Vagina (tissue), 2 donors: ENCODE results near the gene NT5C3A. TPM values are rescaled to one million over a fixed set of nuclear protein-coding genes. Genes with fewer than 3 reads are reported as not detected.
"Not testable (repeated sequence)": the region's sequence is repeated elsewhere in the genome, so short reads cannot be mapped to it uniquely, and the experiment has no call there.

Experiments
- DNase-seq, 2 donors: peaks; one replicate each; pipeline ENCODE4 v3.0.0-alpha.2; 2017; ENCODE audit errors: extremely low spot score in 2 of 2
- H3K27ac ChIP-seq: fragments of 200-600 bp; sonication (generic); one replicate; pipeline ENCODE4 v1.5.1; 2019
- H3K27me3 ChIP-seq: fragments of 200-600 bp; sonication (generic); one replicate; pipeline ENCODE4 v1.5.1; 2019
- H3K36me3 ChIP-seq, 2 donors: fragments of 200-600 bp; sonication (generic); one replicate each; pipeline ENCODE4 v1.5.1; 2017 to 2019
- H3K4me1 ChIP-seq: fragments of 200-600 bp; sonication (generic); one replicate; pipeline ENCODE4 v1.5.1; 2019
- H3K4me3 ChIP-seq, 2 donors: fragments of 200-600 bp; sonication (generic); 1 replicate in 1 of 2; 2 replicates in 1 of 2; pipeline ENCODE4 v1.5.1; 2016 to 2019
- H3K9me3 ChIP-seq: fragments of 200-600 bp; sonication (generic); one replicate; pipeline ENCODE4 v1.5.1; 2019
- CTCF ChIP-seq, 3 experiments: fragments of 450-650 bp in 2 of 3; fragments of 200-600 bp in 1 of 3; sonication (generic) in 1 of 3; IDR thresholded peaks; one replicate each; pipeline ENCODE4 v1.5.1; 2017 to 2019; ENCODE audit warnings: antibody characterized with exemption in 3 of 3, mild to moderate bottlenecking in 2 of 3, moderate library complexity in 2 of 3
- POLR2A ChIP-seq, 2 donors: fragments of 450-650 bp; IDR thresholded peaks; one replicate each; pipeline ENCODE4 v1.6.1; 2017; ENCODE audit warnings: antibody characterized with exemption in 2 of 2, mild to moderate bottlenecking in 2 of 2, moderate library complexity in 2 of 2
- POLR2AphosphoS5 ChIP-seq, 2 donors: sonication (generic); formaldehyde crosslinking; IDR thresholded peaks; one replicate each; pipeline ENCODE4 v1.9.0; 2017; ENCODE audit warnings: antibody characterized with exemption in 2 of 2, mild to moderate bottlenecking in 2 of 2, low read depth in 1 of 2; ENCODE audit not compliant: insufficient read depth in 1 of 2
- intact Hi-C: fragments of 100-400 bp; cut with DNase I; formaldehyde crosslinking; loops from one replicate; pipeline ENCODE4 v1.15.1; 2023
- total RNA-seq: library from RNA; depleted of rRNA; stranded (reverse); fragments of >200 nt; gene quantifications from one replicate; pipeline ENCODE4 v1.2.3, GENCODE V29; 2016

The NT5C3A gene
- total RNA-seq, 1 donor from 2014 or later = 17.2 TPM

DNA sequence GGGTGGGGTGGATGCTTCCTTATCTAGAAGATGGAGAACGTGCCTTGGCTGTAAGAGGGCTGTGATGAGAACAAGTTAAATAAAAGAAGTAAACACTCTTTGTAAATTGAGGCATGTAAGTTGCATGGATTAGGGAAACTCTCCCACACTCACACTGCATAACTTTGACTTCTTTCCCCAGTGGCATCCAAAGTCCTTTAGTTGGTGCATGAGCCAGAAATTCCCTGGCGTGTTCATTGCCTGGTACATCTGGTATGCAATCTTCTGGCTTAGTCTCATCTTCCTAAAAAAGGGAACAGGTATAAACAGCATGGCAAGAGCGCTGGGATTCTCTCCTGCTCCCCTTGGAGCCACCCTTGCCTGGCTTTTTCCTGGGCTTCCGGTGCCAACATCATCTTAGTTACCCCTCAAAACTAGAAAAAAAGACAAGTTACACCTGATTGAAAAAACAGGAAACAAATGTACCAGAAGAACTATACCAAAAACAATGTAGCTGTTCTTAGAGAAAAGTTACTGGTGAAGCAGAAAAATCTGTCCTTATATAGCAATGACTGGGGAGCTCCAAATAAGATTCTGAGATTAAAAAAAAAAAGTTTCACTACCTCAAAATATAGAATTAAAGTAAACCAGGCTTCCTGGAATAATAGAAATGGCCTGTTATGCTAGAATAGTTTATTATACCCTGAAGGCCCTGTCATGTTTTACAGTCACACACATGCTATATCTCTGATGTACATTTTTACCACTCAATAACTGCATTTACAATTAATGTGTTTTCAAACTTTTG lies 36.8 kb upstream of the NT5C3A start:
- no peak overlapping the region for H3K27ac ChIP-seq
- no peaks in the 10 kb centered on the region for H3K27me3 ChIP-seq
- DNase-seq = no peak
- no peak overlapping the region for H3K4me3 ChIP-seq
- no peaks in the 10 kb centered on the region for H3K4me1 ChIP-seq
- H3K36me3 ChIP-seq = peaks cover 0 to 68% of the 10 kb centered on the region in 2 donors
- TF ChIP-seq CTCF (IDR thresholded peaks at IDR 0.05) = no peak
- no peak for TF ChIP-seq POLR2A (IDR thresholded peaks at IDR 0.05)
- TF ChIP-seq POLR2AphosphoS5 (IDR thresholded peaks at IDR 0.05; ENCODE audit: insufficient read depth in 1 of 2, low read depth in 1 of 2) = no peak
- no peaks in the 10 kb centered on the region for H3K9me3 ChIP-seq
- intact Hi-C loops = no loop called here

DNA sequence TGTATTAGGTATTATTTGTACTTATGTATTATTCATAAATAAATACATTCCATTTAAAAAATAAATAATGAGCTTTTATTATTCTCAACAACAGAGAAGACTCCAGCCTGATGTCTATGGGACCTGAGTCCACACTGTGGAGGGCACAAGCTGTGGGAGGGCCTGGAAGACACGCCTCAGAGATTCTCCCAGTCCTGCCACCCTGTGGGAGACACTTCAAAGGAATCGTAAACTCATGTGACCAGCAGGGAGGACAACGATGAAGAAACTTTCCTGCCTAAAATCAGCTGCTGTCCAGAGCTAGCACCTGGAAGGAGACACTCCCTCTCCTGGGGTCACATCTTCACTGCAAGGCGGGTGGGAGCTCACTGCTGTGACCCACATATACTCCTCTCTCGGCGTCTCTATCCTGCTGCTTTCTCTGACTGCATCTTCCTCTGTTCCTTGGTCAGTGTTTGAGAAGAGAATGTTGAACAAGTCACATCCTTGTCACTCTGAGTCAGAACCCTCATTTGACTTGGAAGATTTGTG lies 32.2 kb upstream of the NT5C3A start:
- H3K9me3 ChIP-seq, intact Hi-C loops, H3K27ac ChIP-seq, H3K4me1 ChIP-seq, DNase-seq, H3K4me3 ChIP-seq, H3K27me3 ChIP-seq: not testable (repeated sequence)
- peaks cover 0 to 54% of the 10 kb centered on the region in 2 donors for H3K36me3 ChIP-seq

DNA sequence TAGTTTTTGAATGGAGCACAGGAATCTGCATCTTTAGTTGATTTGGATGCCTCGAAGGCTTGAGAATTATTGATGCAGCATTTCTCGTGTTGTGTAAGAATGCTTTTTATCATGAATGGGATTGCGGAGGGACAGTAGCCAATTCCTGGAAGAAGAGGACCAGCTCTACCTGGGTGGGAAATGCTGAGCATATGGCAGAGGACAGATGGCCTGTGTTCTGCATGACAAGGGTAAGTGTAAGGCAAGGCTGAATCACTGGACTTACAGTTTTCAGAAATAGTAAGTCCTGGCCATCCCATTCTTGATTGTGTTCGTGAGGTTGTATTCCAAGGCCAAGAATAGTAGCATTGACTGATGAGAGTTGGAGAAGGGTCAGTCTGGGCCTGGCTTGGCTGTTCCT lies 30.7 kb upstream of the NT5C3A start:
- H3K4me3 ChIP-seq = no peak overlapping the region
- DNase-seq = no peak
- intact Hi-C loops = no loop called here
- H3K27ac ChIP-seq = no peak overlapping the region
- no peaks in the 10 kb centered on the region for H3K9me3 ChIP-seq
- no peak for TF ChIP-seq POLR2AphosphoS5 (IDR thresholded peaks at IDR 0.05; ENCODE audit: insufficient read depth in 1 of 2, low read depth in 1 of 2)
- no peak for TF ChIP-seq POLR2A (IDR thresholded peaks at IDR 0.05)
- TF ChIP-seq CTCF (IDR thresholded peaks at IDR 0.05) = no peak
- no peaks in the 10 kb centered on the region for H3K27me3 ChIP-seq
- no peaks in the 10 kb centered on the region for H3K4me1 ChIP-seq
- peaks cover 0 to 40% of the 10 kb centered on the region in 2 donors for H3K36me3 ChIP-seq

- H3K27me3 ChIP-seq = no peaks in the 10 kb centered on the region
- H3K4me1 ChIP-seq = no peaks in the 10 kb centered on the region
- H3K9me3 ChIP-seq = no peaks in the 10 kb centered on the region
- intact Hi-C loops = no loop called here
- no peak overlapping the region for H3K27ac ChIP-seq
- H3K36me3 ChIP-seq = peaks cover 0 to 25% of the 10 kb centered on the region in 2 donors
- no peak overlapping the region for H3K4me3 ChIP-seq
- TF ChIP-seq POLR2A (IDR thresholded peaks at IDR 0.05) = no peak
- no peak for TF ChIP-seq CTCF (IDR thresholded peaks at IDR 0.05)
- TF ChIP-seq POLR2AphosphoS5 (IDR thresholded peaks at IDR 0.05; ENCODE audit: insufficient read depth in 1 of 2, low read depth in 1 of 2) = no peak
- DNase-seq = no peak
These were observed 29.1 kb upstream of the NT5C3A start for GRCh38 chr7:33091641-33092191.

GRCh38 chr7:33091111-33091531 lies 28.5 kb upstream of the NT5C3A start:
- intact Hi-C loops = no loop called here
- Histone ChIP-seq H3K9me3 (no peaks in the 10 kb centered on the region), H3K27ac (no peak overlapping the region), H3K36me3 (peaks cover 0 to 19% of the 10 kb centered on the region in 2 donors), H3K4me3 (no peak overlapping the region), H3K27me3 (no peaks in the 10 kb centered on the region), H3K4me1 (no peaks in the 10 kb centered on the region)
- no peak for TF ChIP-seq POLR2A (IDR thresholded peaks at IDR 0.05)
- no peak for DNase-seq

DNA sequence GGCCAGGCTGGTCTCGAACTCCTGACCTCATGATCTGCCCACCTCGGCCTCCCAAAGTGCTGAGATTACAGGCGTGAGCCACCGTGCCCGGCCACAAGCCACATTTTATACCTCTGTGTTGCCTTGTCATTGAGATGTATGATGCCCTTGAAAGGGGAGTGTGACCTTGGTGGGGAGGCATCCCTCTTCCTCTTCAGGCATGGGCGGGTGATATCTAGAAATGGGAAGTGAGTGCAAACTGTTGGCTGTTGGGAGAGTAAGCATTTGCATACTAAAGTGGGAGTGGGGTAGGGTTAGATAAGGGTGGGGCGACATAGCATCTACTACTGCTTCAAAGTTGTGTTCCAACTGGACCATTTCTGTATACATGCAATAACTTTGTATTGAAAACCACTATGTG lies 26.6 kb upstream of the NT5C3A start:
- no peak for DNase-seq
- Histone ChIP-seq H3K9me3 (no peaks in the 10 kb centered on the region), H3K4me1 (no peaks in the 10 kb centered on the region), H3K36me3 (peaks cover 0 to 3% of the 10 kb centered on the region in 2 donors), H3K27me3 (no peaks in the 10 kb centered on the region), H3K4me3 (no peak overlapping the region), H3K27ac (no peak overlapping the region)
- TF ChIP-seq POLR2AphosphoS5 (IDR thresholded peaks at IDR 0.05; ENCODE audit: insufficient read depth in 1 of 2, low read depth in 1 of 2) = no peak
- no peak for TF ChIP-seq POLR2A (IDR thresholded peaks at IDR 0.05)
- no peak for TF ChIP-seq CTCF (IDR thresholded peaks at IDR 0.05)
- intact Hi-C loops = no loop called here
